Caco-2 (cell line): Measurements from ENCODE around the gene OR1M1. TPM values are rescaled to one million over a fixed set of nuclear protein-coding genes. Genes with fewer than 3 reads are reported as not detected.

ENCODE experiments used
- BruUV-seq: library from RNA; stranded (reverse); fragments of 400-500 nt; replicated peaks from 2 replicates; lab custom pipeline; 2021; lab: Mats Ljungman, UMichigan
- CTCF ChIA-PET: fragments of 300-600 bp; sonication (Branson Sonifier 250); formaldehyde crosslinking; loops from one replicate; lab custom pipeline; 2022; ENCODE audit warnings: antibody characterized with exemption; lab: Charles Lee
- POLR2A ChIA-PET: fragments of 300-600 bp; sonication (Branson Sonifier 250); formaldehyde crosslinking; loops from one replicate; lab custom pipeline; 2022; ENCODE audit warnings: antibody characterized with exemption; lab: Charles Lee
- DNase-seq, 2 experiments: peaks; one replicate each; pipeline versions ENCODE4 v3.0.0 to v3.0.0-alpha.2; 2020 to 2022
- H3K27me3 ChIP-seq: replicated peaks from 2 replicates; pipeline ENCODE4 v1.6.0; 2011; ENCODE audit warnings: low read length; ENCODE audit not compliant: control insufficient read depth, insufficient read depth
- H3K36me3 ChIP-seq: 2 replicates; pipeline ENCODE4 v1.5.1; 2011; ENCODE audit warnings: low read length; ENCODE audit not compliant: control insufficient read depth, insufficient read depth
- H3K4me1 ChIP-seq: fragments of 250-450 bp; sonication (Bioruptor Pico); 2 replicates; pipeline ENCODE4 v1.5.1; 2020; ENCODE audit warnings: mild to moderate bottlenecking
- H3K4me3 ChIP-seq: 2 replicates; pipeline ENCODE4 v1.5.1; 2011; ENCODE audit warnings: low read depth, mild to moderate bottlenecking, control low read depth, low read length
- H3K9me3 ChIP-seq: fragments of 250-450 bp; sonication (Bioruptor Pico); 2 replicates; pipeline ENCODE4 v1.5.1; 2020; ENCODE audit warnings: mild to moderate bottlenecking, moderate library complexity
- H3K27ac Mint-ChIP-seq: one replicate; pipeline ENCODE4 v1.8.0; 2022; ENCODE audit warnings: mixed read lengths; ENCODE audit not compliant: unreplicated experiment
- H3K27me3 Mint-ChIP-seq: one replicate; pipeline ENCODE4 v1.8.0; 2022; ENCODE audit warnings: mixed read lengths; ENCODE audit not compliant: insufficient read depth, unreplicated experiment
- H3K36me3 Mint-ChIP-seq: one replicate; pipeline ENCODE4 v1.8.0; 2022; ENCODE audit warnings: mild to moderate bottlenecking, mixed read lengths; ENCODE audit not compliant: insufficient read depth, unreplicated experiment
- H3K4me1 Mint-ChIP-seq: one replicate; pipeline ENCODE4 v1.8.0; 2022; ENCODE audit warnings: low read depth, mixed read lengths; ENCODE audit not compliant: unreplicated experiment
- H3K4me3 Mint-ChIP-seq: one replicate; pipeline ENCODE4 v1.8.0; 2022; ENCODE audit warnings: mild to moderate bottlenecking, moderate library complexity, mixed read lengths; ENCODE audit not compliant: unreplicated experiment
- H3K9me3 Mint-ChIP-seq: one replicate; pipeline ENCODE4 v1.8.0; 2022; ENCODE audit warnings: mixed read lengths; ENCODE audit not compliant: unreplicated experiment
- intact Hi-C: fragments of 100-400 bp; cut with micrococcal nuclease; formaldehyde crosslinking; loops from one replicate; pipeline ENCODE4 v1.10.0; 2022; ENCODE audit not compliant: unreplicated experiment
- total RNA-seq: library from RNA; stranded (reverse); gene quantifications from 2 replicates; pipeline ENCODE4 v1.2.3, GENCODE V29; 2022
- TF ChIP-seq, protein P1 (sequence below), 2 experiments: fragments of 200-600 bp in 1 of 2; IDR thresholded peaks; 1 replicate in 1 of 2; 2 replicates in 1 of 2; pipeline versions ENCODE4 v1.5.1 to v1.8.0; 2011 to 2022; ENCODE audit warnings: antibody characterized with exemption in 1 of 2, control low read depth in 1 of 2, inconsistent platforms in 1 of 2, low read depth in 1 of 2, low read length in 1 of 2, mild to moderate bottlenecking in 1 of 2, moderate library complexity in 1 of 2; ENCODE audit not compliant: insufficient read depth in 1 of 2, severe bottlenecking in 1 of 2, unreplicated experiment in 1 of 2

OR1M1 gene
- total RNA-seq, 1 experiment from 2014 or later = not detected

DNA sequence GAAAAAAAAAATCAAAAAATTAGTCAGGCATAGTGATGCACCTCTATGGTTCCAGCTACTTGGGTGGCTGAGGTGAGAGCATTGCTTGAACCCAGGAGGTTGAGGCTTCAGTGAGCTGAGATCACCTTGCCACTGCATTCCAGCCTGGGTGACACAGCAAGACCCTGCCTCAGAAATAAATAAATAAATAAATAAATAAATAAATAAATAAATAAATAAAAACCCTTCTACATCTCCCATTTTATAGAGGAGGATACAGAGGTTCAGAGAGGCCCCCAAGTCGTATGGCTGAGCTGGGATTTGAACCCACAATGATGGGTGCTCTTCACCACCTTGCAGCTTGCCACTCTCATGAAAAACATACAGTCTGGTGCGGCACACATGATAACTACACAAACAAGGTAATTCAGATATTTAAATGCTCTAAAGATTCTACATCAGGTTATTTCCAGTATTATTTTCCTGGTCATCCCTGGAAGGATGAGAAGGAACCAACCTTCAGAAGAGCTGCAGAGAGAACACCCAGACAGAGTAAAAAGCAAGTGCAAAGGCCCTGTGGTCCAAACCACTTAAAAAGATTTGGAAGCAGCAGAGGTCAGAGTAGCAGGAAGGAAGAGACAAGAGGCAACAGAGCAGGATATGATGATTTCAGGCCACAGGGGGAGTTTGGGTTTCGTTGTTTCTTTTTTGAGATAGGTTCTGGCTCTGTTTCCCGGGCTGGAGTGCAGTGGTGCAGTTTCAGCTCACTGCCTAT lies 29.2 kb upstream of the OR1M1 start:
- Histone ChIP-seq H3K4me1 (no peaks in the 10 kb centered on the region), H3K27me3 (no peaks in the 10 kb centered on the region), H3K36me3 (no peaks in the 10 kb centered on the region), H3K9me3 (no peaks in the 10 kb centered on the region), H3K4me3 (no peak overlapping the region)
- BruUV-seq = no TSS peak
- ChIA-PET POLR2A (no interaction called here), CTCF (no interaction called here)
- Mint-ChIP-seq H3K27me3 (no peaks in the 10 kb centered on the region), H3K27ac (no peak overlapping the region), H3K36me3 (no peaks in the 10 kb centered on the region), H3K4me3 (no peak overlapping the region), H3K4me1 (no peaks in the 10 kb centered on the region), H3K9me3 (peaks cover 25% of the 10 kb centered on the region)
- TF ChIP-seq, protein P1, sequence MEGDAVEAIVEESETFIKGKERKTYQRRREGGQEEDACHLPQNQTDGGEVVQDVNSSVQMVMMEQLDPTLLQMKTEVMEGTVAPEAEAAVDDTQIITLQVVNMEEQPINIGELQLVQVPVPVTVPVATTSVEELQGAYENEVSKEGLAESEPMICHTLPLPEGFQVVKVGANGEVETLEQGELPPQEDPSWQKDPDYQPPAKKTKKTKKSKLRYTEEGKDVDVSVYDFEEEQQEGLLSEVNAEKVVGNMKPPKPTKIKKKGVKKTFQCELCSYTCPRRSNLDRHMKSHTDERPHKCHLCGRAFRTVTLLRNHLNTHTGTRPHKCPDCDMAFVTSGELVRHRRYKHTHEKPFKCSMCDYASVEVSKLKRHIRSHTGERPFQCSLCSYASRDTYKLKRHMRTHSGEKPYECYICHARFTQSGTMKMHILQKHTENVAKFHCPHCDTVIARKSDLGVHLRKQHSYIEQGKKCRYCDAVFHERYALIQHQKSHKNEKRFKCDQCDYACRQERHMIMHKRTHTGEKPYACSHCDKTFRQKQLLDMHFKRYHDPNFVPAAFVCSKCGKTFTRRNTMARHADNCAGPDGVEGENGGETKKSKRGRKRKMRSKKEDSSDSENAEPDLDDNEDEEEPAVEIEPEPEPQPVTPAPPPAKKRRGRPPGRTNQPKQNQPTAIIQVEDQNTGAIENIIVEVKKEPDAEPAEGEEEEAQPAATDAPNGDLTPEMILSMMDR (IDR thresholded peaks at IDR 0.05; ENCODE audit: insufficient read depth in 1 of 2, low read depth in 1 of 2, low read length in 1 of 2, severe bottlenecking in 1 of 2, unreplicated experiment in 1 of 2) = no peak
- no peak for DNase-seq
- intact Hi-C loops = no loop called here

DNA sequence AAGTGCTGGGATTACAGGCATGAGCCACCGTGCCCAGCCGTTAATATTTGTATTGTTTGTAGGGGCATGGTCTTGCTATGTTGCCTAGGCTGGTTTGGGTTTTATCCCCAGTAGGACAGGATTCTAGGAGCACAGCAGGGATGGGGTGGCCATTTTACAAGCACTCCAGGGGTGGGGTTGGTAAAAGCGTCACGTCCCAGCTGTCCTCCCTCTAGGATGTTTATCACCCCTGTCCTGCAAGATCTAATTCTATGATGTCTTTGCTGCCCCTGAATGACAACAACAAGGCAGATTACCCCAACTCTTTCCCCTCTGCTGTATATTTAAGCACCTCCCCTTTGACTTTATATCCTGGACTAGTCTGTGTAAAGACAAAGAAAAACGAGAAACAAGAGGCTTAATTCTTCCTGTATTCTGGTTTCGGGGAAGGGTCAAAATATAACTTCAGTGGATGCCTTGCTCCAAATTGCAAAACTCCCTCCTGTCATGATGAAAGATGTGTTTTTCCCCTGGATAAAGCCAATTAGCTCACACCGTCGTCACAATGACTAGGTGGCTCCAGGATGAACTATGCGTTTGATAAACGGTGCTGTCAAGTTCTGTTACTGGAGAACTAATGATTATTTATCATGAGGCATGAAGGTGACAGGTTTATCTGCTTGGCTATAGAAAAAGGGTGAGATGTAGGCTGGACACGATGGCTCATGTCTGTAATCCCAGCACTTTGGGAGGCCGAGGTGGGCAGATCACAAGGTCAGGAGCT lies 27.8 kb upstream of the OR1M1 start:
- no peak for DNase-seq
- no TSS peak for BruUV-seq
- no peaks in the 10 kb centered on the region for H3K27me3 ChIP-seq
- no peak overlapping the region for H3K4me3 ChIP-seq
- Mint-ChIP-seq H3K36me3 (no peaks in the 10 kb centered on the region), H3K9me3 (peaks cover 11% of the 10 kb centered on the region), H3K4me3 (no peak overlapping the region), H3K27ac (no peak overlapping the region), H3K4me1 (no peaks in the 10 kb centered on the region), H3K27me3 (no peaks in the 10 kb centered on the region)
- TF ChIP-seq, protein P1 (IDR thresholded peaks at IDR 0.05; ENCODE audit: insufficient read depth in 1 of 2, low read depth in 1 of 2, low read length in 1 of 2, severe bottlenecking in 1 of 2, unreplicated experiment in 1 of 2) = no peak
- ChIA-PET POLR2A (no interaction called here), CTCF (no interaction called here)
- no peaks in the 10 kb centered on the region for H3K36me3 ChIP-seq
- intact Hi-C loops = no loop called here
- no peaks in the 10 kb centered on the region for H3K4me1 ChIP-seq
- no peaks in the 10 kb centered on the region for H3K9me3 ChIP-seq

DNA sequence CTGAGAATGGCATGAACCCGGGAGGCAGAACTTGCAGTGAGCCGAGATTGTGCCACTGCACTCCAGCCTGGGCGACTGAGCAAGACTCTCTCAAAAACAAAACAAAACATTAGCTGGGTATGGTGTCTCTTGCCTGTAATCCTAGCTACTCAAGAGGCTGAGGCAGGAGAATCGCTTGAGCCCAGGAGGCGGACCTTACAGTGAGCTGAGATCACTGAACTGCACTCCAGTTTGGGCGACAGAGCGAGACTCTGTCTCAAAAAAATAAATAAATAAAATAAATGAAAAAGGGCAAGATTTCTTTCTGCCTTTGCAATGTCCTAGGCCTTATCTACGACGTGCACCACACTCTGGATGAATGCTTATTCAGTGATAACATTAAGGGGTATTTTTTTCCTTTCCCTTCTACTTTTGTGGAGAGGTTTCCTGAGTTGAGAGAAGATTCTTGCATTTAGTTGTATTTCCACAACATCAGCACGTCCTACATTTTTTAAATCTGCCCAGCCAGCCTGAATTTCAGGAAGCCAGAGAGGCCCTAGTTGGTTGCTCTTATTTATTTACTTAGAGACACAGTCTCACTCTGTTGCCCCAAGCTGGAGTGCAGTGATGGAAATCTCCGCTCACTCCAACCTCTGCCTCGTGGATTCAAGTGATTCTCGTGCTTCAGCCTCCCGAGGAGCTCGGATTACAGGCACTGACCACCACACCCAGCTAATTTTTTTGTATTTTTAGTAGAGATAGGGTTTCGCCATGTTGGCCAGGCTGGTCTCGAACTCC lies 26.1 kb upstream of the OR1M1 start:
- no peaks in the 10 kb centered on the region for H3K27me3 ChIP-seq
- Mint-ChIP-seq H3K36me3 (no peaks in the 10 kb centered on the region), H3K4me3 (no peak overlapping the region), H3K4me1 (no peaks in the 10 kb centered on the region), H3K27me3 (no peaks in the 10 kb centered on the region), H3K27ac (no peak overlapping the region), H3K9me3 (peaks cover 8% of the 10 kb centered on the region)
- no peaks in the 10 kb centered on the region for H3K4me1 ChIP-seq
- TF ChIP-seq, protein P1 (IDR thresholded peaks at IDR 0.05; ENCODE audit: insufficient read depth in 1 of 2, low read depth in 1 of 2, low read length in 1 of 2, severe bottlenecking in 1 of 2, unreplicated experiment in 1 of 2) = no peak
- H3K36me3 ChIP-seq = no peaks in the 10 kb centered on the region
- ChIA-PET POLR2A (no interaction called here), CTCF (no interaction called here)
- no peak for DNase-seq
- intact Hi-C loops = no loop called here
- H3K9me3 ChIP-seq = no peaks in the 10 kb centered on the region
- BruUV-seq = no TSS peak
- no peak overlapping the region for H3K4me3 ChIP-seq
